Left cardiac atrium (tissue), 4 donors: Measurements from ENCODE around the gene ARHGEF38. TPM values are rescaled to one million over a fixed set of nuclear protein-coding genes. Genes with fewer than 3 reads are reported as not detected.
"Not testable (repeated sequence)": the region's sequence is repeated elsewhere in the genome, so short reads cannot be mapped to it uniquely, and the experiment has no call there.

Experiments
- ATAC-seq, 2 donors: fragments of 200-7000 bp; cut with Tn5 transposase; one replicate each; pipeline ENCODE4 v1.9.1; 2020; ENCODE audit warnings: mild to moderate bottlenecking in 2 of 2, moderate library complexity in 2 of 2
- DNase-seq: peaks from one replicate; pipeline ENCODE4 v3.0.0-alpha.2; 2020
- intact Hi-C, 2 donors: fragments of 100-400 bp; cut with DNase I; formaldehyde crosslinking; loops; one replicate each; pipeline versions ENCODE4 v1.14.1 to v1.15.1; 2022 to 2023
- total RNA-seq, 2 donors: library from RNA; stranded (reverse); fragmentation: NEBNext Ultra II Directional; extraction: Animal tissue kit (Norgen Biotek cat#: 25700); gene quantifications; one replicate each; pipeline ENCODE4 v1.2.1, GENCODE V29; 2021
- donor health status: DM: no; HTN: yes; CAD: no.
- donor health status: DM: no; HTN: yes; CAD: no; lungs with severe emphysema.
- donor health status: DM: yes; HTN: yes; CAD: no.
- donor health status: Dilated cardiomyopathy.

ARHGEF38 gene
- total RNA-seq, 2 donors from 2014 or later: not detected

DNA sequence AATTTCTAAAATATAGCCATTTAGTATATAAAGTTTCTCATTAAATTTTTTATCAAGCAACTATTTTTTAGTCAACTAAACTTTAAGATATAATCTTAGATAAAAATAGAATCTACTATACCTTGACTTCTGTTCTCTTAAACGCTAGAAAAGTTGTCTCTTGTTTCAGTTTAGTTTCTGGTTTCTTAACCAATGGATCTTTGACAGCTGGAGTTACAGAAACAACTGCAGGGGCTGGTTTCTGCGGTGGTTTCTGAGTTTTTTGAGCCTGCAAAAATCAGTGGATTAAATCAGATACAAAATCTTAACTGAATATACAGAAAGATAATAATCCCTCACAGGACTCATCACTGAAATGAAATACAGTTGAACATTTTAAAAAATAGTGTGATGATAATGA, 134.2 kb downstream of the ARHGEF38 start:
- intact Hi-C loops: no loop called here
- ATAC-seq (no peak), DNase-seq (no peak)

DNA sequence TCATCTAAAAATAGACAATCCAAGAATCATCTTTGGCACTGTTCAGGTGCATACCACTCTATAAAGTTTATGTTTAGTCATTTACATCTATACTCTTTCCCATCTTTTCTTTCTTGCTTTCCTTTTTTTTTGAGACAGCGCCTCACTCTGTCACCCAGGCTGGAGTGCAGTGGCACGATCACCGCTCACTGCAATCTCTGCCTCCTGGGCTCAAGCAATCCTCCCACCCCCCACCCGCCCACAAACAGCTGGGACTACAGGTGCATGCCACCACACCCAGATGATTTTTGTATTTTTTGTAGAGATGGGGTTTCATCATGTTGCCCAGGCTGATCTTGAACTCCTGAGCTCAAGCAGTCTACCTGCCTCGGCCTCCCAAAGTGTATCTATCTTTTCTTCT, 142.4 kb downstream of the ARHGEF38 start:
- intact Hi-C loops, DNase-seq, ATAC-seq: not testable (repeated sequence)

DNA sequence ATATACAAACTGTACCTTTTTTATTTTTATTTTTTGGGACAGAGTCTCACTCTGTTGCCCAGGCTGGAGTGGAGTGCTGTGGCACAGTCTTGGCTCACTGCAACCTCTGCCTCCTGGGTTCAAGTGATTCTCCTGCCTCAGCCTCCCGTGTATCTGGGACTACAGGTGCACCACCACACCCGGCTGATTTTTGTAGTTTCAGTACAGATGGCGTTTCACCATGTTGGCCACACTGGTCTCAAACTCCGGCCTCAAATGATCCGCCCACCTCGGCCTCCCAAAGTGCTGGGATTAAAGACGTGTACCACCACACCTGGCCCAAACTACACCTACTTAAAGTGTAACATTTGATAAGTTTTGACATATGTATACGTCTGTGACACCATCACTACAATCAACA, 143.4 kb downstream of the ARHGEF38 start:
- ATAC-seq, DNase-seq, intact Hi-C loops: not testable (repeated sequence)

DNA sequence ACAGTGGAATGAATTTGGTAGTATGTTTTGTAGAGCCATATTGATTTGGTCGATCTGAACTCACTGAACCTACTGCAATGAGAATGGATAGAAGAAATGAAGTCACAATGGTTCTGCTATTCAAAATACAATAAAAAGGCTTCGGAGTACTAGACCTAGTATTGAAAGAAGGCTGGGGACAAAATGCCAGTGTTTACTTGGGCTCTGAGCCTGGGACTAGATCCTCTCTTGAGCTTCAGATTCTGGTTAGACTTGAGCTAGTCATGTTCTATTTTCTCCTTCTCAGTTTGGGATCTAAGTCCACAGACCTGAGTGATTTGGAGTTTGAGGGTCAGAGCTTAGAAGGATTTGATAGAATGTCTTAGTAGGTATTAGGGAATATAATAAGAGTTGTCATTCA, 146.2 kb downstream of the ARHGEF38 start:
- ATAC-seq: no peak
- DNase-seq: no peak
- intact Hi-C loops: no loop called here

DNA sequence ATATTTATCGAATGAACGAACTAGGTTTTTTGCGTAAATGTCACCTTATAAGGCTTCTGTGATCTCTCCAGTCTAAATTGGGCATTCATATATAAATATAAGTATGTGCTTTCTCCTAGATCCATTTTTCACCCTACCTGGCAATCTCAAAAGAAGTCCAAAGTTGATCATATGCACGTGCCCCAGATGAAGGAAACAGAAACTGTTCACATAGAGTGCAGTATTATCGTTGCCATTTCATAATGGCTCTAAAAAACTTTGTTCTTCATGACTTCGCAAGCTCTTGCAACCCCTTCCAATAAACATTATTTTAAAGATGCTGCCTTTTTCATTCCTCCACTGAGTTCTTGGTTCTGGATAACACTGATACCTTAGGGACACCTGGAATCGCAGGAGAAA, 155.4 kb downstream of the ARHGEF38 start:
- no peak for DNase-seq
- intact Hi-C loops: no loop called here
- no peak for ATAC-seq

DNA sequence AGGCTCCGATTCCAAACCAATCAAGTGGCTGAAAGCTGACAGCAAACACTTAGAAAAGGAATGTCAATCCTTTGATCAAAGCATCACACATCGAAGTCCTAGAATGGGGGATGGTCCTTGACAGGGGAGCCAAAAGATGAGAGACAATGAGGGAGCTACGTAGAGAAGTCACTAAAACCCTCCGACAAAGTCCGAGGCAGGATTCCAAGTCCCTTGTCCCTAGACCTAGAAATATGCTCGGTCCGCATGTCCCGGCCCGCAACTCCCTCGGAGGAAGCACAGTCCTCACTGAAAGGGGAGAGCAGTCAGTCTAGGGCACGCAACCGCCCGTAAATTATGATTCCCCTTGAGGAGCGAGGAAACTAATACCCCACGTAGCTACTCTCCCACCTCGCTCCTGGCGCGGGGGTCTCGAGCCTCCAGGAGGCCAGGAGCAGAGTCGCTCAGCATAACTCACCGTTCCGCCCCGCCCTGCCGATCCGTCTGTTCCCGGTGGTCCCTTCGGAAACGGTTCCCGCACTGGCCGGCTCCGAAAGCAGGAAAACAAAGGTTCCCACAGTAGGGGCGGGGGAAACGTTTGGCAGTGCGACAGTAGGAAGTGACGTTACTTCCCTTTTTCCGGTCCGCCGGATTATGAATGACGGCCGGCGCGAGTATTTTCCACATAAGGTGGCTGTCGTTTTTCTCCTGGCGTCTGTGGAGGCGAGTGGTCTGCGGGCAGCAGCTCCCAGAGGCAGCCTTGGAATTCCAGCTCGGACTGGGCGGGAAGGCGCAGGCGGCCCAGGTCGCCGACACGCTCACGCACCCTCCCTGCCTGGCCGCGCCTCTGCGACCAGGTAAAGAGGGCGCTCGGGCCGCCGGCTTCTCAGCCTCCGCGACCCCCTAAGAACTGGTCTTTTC, 156.0 kb downstream of the ARHGEF38 start, which contains the start of the genes GSTCD and INTS12:
Gene GSTCD (plus strand): TSS at position 604 of the 900 bp plus-strand sequence. CDS start 8,830 bp downstream, outside the sequence.
Gene INTS12 (minus strand): TSS at position 509 of the 900 bp plus-strand sequence. CDS start 8,684 bp downstream, outside the sequence.
- intact Hi-C loops: no loop called here
- DNase-seq (peak; percentile 92), ATAC-seq (peak; percentile 99)

DNA sequence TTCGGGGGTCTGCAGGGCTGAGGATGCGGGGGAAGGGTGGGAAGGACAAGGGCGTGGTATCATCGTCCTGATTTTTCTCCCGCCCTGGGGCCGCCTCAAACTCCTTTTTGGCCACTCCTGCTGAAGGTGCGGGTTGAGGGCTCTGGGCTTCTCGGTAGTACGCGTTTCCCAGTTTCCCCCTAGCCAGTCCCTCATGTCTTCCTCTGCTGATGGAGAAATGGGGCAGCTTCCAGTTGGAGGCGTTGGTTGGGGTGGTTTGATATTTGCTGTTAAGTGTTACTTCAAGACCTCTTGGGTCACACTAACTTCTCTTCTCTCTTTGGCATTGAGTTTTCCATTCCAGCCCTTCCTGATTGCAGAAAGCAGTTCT, 156.6 kb downstream of the ARHGEF38 start:
- intact Hi-C loops: no loop called here
- DNase-seq (no peak), ATAC-seq (peak; percentile 41 to 52)

DNA sequence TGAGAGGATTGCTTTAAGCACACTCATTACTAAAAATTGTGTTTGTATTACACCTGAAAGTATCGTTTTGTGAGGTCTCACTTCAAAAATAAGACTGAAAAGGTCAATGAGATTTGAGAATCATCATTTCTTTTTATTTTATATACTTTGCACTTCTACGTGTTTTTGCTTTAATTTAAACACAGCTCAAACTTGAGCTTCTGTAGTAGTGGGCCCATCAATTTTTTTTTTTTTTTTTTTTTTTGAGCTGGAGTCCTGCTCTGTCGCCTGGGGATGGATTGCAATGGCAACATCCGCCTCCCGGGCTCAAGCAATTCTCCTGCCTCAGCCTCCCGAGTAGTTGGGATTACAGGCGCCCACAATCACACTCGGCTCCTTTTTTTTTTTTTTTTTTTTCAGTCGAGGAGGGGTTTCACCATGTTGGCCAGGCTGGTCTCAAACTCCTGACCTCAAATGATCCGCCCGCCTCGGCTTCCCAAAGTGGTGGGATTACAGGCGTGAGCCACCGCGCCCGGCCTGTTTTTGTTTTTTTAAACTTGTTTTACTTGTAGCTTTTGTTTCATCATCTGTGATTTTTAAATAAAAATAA, 157.7 kb downstream of the ARHGEF38 start:
- intact Hi-C loops: no loop called here
- ATAC-seq (no peak), DNase-seq (no peak)

DNA sequence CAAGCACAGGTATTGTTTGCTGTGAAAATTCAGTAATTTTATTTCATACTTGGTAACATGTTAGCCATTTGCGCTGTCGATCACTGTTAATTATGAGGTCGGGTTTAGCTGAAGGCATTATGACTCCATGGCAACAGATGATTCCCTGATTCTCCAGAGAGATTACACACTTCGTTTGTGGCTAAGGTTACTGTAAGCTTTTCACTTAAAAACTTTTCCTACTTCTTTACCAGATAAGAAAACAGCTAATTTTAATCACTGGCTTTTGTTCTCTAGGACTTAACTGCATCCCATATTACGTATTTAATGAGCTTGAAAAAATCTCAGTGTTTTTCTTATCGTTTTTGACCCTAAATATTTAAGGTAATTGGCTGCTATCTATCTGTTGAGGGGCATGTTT, 158.3 kb downstream of the ARHGEF38 start:
- ATAC-seq (no peak), DNase-seq (no peak)
- intact Hi-C loops: no loop called here

DNA sequence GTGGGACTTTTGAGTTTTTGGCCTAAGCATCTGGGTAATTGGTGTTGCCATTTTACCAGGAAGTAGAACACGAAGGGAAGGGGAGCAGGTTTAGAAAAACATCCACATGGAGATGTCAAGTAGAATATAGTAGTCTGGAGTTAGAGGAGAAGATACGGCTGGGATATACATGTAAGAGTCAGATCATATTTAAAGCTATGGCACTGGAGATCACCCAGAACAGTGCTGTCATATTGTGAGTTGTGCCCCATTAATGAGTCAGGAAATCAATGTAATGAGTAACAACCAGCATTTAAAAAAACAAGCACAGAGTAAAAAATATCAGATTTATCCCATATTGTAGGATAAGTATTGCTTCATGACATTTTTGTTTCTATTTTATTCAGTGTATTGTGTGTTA, 160.3 kb downstream of the ARHGEF38 start:
- intact Hi-C loops: no loop called here
- no peak for DNase-seq
- ATAC-seq: no peak

DNA sequence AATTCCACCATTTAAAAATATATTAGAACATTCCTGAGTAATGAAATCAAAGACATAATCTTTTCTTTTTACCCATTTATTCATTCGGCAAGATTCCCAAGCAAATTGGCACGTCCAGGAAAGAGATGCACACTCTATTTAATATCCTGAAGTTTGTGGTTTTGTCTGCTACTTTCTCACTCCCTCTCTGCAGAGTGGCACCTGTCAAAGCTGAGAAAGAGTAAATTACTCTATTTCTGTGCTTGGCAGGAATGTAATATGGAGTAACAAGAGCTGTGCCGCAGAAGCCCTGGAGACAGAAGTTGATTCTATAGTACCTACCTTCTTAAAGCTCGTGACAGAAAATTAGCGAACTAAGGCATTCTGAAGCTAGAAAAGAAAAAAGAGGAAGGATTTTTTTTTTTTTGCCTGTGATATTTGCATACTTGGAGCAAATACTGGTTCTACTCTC, 161.7 kb downstream of the ARHGEF38 start:
- intact Hi-C loops: no loop called here
- no peak for DNase-seq
- ATAC-seq: no peak

DNA sequence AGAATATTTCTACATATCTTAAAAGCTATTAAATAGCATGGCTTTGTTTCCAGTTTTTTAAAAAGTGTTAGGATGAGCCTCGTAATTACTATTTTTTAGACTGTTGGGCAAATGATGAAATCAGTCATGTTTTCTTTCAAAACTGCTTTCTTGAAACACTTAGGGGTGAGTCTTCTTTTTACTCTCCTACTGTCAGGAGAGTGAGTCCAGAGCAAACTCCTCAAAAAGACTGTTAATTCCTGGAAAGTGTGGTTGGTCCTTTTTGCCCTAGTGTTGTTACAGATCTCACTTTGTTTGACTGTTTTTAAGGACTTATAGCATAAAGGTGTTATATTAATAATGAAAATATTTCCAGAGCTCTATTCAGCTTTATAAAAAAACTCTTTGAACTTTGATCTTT, 162.5 kb downstream of the ARHGEF38 start:
- intact Hi-C loops: loop anchor here in 1 of 2 donors (5.0 kb wide), 1 partner anchor 193 kb away; no protein-coding TSS in a partner anchor
- ATAC-seq (no peak), DNase-seq (no peak)

DNA sequence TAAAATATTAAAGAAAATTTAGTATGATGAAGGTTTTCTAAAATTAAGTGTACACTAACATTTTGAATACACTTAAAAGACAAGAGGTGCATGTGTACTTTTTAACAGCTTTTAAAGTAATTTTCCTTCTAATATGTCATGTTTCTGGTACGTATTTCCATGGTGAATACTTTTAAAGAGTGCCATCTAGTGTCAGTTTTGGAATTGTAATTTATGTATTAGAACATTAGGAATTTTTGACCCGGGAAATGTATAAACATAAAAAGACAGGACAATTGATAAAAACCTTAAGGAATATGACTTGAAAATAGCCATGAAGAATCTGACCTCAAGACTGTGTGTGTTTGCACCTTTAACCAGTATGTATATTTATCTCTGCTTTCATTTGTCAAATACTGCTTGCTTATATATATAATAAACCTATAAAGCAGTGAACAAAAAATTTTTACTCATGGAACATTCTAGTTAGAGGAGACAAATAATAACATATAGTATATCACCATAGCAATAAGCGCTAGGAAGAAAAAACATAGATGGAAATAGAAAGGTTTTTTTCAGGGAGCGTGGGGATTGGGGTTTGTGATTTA, 163.4 kb downstream of the ARHGEF38 start:
- DNase-seq (no peak), ATAC-seq (no peak)
- intact Hi-C loops: loop anchor here in 1 of 2 donors (5.0 kb wide), 1 partner anchor 193 kb away; no protein-coding TSS in a partner anchor

DNA sequence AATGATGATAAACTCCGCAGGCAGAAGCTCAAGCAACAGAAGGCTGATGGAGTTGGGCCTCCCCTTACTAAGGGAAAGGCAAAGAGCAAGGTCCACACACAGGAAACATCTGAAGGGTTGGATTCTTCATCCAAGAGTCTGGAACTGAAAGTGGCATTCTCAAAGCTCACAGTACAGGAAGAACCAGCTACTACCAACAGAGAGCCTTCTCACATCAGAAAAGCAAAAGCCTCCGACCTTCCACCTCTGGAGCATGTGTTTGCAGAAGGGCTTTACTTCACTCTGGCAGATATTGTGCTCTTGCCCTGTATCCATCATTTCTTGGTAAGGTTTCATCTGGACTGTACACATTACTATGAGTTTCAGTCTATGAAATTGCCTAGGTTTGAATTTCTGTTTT, 166.8 kb downstream of the ARHGEF38 start:
- ATAC-seq (no peak), DNase-seq (no peak)
- intact Hi-C loops: loop anchor here in 1 of 2 donors (5.0 kb wide), 1 partner anchor 197 kb away; no protein-coding TSS in a partner anchor

DNA sequence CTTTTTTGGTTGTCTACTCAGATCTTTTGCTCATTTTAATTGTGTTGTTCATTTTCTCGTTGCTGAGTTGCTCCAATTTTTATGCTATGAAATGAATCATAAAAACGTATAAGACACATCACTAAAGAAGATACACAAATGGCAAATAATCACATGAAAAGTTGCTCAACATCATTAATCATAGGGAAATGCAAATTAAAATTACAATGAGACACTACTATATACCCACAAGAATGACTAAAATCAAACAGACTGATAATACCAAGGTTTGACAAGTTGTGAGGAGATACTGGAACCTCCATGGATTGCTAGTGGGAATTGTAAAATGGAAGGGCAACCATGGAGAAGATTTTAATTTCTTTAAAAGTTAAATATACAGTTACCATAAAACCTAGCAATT, 173.2 kb downstream of the ARHGEF38 start:
- intact Hi-C loops: no loop called here
- ATAC-seq: no peak

DNA sequence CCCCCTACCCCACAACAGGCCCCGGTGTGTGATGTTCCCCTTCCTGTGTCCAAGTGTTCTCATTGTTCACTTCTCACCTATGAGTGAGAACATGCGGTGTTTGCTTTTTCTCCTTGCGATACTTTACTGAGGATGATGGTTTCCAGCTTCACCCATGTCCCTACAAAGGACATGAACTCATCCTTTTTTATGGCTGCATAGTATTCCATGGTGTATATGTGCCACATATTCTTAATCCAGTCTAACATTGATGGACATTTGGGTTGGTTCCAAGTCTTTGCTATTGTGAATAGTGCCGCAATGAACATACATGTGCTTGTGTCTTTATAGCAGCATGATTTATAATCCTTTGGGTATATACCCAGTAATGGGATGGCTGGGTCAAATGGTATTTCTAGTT, 177.5 kb downstream of the ARHGEF38 start:
- intact Hi-C loops, ATAC-seq, DNase-seq: not testable (repeated sequence)

More for the DNA sequence above, 173.2 kb downstream of the ARHGEF38 start:
- DNase-seq: no peak
